Fibroblast of villous mesenchyme (primary cell): ENCODE results near the gene TSPEAR. TPM values are rescaled to one million over a fixed set of nuclear protein-coding genes. Genes with fewer than 3 reads are reported as not detected.

Source experiments
- DNase-seq: peaks from one replicate; pipeline ENCODE4 v3.0.0-alpha.2; 2010; ENCODE audit warnings: low read depth
- H3K4me3 ChIP-seq: 2 replicates; pipeline ENCODE4 v1.5.1; 2011; ENCODE audit warnings: low read depth, mild to moderate bottlenecking, low read length
- total RNA-seq: library from RNA; depleted of rRNA; stranded (reverse); fragments of >200 nt; gene quantifications from 2 replicates; pipeline ENCODE4 v1.2.3, GENCODE V29; 2012
- TF ChIP-seq, protein P1 (sequence below): IDR thresholded peaks from 2 replicates; pipeline ENCODE4 v1.5.1; 2012; ENCODE audit warnings: low read depth, mild to moderate bottlenecking, low read length; ENCODE audit not compliant: insufficient read depth

TSPEAR gene
- total RNA-seq, 1 donor = not detected

DNA sequence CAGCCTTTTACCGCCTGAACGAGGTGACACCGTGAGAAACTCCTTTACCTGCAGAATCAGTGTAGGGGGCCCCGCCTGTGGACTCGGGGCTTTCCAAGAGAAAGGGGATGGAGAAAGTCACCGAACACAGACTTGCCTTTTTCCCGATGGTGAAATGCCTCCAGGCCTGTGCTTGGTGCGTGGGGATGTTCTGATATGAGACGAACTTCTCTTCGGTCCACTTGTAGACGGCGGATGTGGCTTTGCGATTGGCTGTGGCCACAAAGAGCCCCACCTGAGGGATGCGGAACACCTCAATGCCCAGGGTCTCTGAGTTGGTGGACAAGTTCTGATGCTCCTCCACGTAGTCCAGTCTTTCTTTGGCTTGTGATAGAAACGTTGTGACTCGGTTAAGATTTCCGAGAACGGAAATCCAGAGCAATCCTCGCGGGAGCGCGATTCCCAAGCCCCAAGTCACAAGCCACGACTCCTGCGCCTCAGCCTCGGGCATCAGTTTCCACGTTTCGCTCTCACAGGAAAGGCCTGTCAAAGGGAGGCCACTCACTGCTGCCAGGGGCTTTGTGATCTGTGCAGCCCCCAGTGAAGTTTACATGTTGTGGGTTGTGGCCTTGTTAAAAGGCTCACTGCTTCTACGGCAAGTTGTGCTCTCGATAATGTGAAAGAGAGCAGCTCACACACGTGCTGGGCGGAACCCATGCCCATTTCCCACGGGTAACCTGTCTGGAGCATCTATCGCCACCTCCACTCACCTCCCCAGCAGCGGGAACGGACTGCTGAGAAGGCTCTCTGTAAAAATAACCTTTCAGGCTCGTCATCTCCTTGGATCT, 184.0 kb downstream of the TSPEAR start:
- no peak for DNase-seq
- TF ChIP-seq, protein P1, sequence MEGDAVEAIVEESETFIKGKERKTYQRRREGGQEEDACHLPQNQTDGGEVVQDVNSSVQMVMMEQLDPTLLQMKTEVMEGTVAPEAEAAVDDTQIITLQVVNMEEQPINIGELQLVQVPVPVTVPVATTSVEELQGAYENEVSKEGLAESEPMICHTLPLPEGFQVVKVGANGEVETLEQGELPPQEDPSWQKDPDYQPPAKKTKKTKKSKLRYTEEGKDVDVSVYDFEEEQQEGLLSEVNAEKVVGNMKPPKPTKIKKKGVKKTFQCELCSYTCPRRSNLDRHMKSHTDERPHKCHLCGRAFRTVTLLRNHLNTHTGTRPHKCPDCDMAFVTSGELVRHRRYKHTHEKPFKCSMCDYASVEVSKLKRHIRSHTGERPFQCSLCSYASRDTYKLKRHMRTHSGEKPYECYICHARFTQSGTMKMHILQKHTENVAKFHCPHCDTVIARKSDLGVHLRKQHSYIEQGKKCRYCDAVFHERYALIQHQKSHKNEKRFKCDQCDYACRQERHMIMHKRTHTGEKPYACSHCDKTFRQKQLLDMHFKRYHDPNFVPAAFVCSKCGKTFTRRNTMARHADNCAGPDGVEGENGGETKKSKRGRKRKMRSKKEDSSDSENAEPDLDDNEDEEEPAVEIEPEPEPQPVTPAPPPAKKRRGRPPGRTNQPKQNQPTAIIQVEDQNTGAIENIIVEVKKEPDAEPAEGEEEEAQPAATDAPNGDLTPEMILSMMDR = no peak
- no peak overlapping the region for H3K4me3 ChIP-seq

DNA sequence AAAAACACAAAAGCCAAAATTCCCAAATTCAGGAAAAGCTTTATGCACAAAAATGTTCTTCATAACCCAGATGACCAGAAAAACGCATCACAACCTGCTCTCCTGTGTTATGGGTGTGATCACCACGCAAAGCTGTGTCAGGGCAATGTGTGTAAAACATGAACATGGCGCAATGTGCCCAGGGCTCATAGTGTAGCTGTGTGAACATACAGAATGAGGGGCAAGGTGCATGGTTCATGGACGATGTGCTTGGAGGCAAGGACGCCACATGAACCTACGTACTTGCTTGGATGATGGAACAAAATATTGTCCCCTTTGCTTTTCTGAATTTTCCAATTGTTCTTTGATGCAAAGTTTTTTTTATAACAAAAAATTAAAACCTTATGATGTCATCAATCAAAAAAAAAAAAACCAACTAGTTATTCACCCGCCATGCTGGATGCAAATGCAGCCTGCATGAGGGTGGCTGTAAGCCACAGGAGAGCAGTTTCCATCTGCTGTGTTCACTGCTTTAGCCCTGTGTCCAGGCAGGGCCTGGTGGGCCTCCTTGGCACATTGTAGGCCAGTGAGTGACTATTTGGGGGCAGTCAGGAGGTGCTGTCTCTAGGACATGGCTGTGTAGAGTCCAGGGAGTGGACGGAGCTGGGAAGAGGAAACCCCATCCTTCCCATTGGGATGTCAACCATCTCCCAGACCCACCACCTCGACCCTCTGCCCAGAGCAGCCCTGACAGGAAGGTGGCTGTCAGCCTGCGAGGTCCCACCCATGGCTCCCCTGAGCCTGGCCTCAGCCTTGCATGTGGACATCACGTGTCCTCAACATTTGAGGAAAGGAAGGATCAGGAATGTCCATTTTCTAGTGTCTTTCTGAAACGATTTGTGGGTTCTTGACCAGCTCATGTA, 185.0 kb downstream of the TSPEAR start:
- DNase-seq = no peak
- no peak overlapping the region for H3K4me3 ChIP-seq
- TF ChIP-seq, protein P1 = no peak

DNA sequence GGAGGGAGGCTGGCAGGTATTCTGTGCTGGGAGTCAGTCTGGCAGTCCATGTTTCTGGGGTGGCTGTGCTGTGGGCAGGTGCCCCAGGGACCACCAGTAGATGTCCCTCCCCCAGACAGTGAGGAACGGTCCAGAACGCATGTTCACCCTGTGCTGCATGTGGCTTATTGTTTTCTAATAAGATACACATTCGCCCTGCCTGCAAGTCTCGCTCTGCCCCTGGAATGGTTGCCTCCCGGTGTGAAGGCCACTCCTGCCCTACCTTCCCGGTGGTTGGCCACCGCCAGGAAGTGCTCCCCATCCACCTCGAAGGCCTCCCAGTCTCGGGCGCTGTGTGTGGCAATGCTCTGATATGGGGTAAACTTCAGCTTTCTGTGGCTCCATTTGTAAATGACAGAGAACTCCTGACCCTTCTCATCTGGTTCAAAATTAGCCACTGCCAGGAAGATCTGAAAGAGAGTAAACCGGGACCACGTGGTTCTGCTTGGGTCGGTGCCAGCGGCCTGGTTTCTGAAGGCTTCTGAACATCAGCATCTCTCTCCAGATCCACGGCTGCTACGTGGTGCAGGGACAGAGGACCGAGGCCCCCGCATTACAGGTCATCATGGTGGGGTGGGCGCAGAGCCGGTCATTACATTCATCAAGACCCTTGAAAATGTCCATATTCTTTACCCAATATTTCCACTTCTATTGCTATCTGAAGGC, 185.8 kb downstream of the TSPEAR start:
- no peak for DNase-seq
- TF ChIP-seq, protein P1 = no peak
- no peak overlapping the region for H3K4me3 ChIP-seq

DNA sequence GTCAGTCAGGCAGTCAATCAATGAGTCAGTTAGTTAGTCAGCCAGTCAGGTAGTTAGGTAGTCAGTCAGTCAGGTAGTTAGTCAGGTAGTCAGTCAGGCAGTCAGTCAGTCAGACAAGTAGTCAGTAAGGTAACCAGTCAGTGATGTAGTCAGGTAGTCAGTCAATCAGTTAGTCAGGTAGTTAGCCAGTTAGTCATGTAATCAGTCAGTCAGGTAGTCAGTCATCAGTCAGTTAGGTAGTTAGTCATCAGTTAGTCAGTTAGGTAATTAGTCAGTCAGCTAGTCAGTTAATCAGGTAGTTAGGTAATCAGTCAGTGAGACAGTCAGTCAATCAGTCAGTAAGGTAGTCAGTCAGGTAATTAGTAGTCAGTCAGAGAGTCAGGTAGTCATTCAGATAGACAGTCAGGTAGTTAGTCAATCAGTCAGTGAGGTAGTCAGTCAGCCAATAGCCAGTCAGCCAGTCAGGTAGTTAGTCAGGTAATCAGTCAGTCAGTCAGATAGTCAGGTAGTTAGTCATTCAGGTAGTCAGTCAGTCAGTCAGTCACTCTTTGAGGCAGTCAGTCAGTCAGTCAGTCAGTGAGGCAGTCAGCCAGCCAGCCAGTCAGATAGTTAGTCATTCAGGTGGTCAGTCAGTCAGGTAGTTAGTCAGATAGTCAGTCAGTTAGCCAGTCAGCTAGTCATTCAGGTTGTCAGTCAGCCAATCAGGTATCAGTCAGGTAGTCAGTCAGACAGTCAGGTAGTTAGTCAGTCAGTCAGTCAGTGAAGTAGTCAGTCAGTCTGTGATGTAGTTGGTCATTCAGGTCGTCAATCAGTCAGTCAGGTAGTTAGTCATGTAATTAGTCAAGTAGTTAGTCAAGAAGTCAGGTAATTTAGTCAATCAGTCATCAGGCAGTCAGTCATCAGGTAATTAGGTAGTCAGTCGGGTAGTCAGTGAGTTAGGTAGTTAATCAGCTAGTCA, 186.7 kb downstream of the TSPEAR start:
- TF ChIP-seq, protein P1 = no peak
- H3K4me3 ChIP-seq = no peak overlapping the region
- DNase-seq = no peak

DNA sequence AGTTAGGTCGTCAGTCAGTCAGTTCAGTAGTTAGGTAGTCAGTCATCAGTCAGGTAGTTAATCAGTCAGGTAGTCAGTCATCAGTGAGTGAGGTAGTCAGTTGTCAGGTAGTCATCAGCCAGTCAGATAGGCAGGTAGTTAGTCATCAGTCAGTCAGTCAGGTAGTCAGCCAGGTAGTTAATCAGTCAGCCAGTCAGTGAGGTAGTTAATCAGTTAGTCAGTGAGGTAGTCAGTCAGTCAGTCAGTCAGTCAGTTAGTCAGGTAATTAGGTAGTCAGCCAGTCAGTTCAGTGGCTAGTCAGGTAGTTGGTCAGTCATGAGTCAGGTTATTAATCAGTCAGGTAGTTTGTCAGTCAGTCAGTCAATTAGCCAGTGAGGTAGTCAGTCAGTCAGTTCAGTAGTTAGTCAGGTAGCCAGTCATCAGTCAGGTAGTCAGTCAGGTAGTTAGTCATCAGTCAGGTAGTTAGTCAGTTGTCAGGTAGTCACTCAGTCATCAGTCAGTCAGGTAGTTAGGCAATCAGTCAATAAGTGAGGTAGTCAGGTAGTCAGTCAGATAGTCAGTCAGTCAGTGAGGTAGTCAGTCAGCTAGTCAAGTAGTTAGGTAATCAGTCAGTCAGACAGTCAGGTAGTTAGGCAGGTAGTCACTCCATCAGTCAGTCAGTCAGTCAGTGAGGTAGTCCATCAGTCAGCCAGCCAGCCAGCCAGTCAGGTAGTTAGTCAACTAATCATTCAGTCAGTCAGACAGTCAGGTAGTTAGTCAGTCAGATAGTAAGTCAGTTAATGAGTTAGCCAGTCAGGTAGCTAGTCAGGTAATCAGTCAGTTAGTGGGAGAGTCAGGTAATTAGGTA, 187.6 kb downstream of the TSPEAR start:
- TF ChIP-seq, protein P1 = no peak
- no peak overlapping the region for H3K4me3 ChIP-seq
- DNase-seq = no peak
